SK-N-SH (cell line): ENCODE results near the gene MITD1.

Experiments used
- CTCF ChIP-seq: fragments of 200-600 bp; sonication (generic); IDR thresholded peaks from 2 replicates; pipeline ENCODE4 v1.6.1; 2017; ENCODE audit warnings: antibody characterized with exemption, mild to moderate bottlenecking, moderate library complexity
- PBX3 ChIP-seq: IDR thresholded peaks from 2 replicates; pipeline ENCODE4; 2012
- RAD21 ChIP-seq: IDR thresholded peaks from 2 replicates; pipeline ENCODE4 v1.6.1; 2012; ENCODE audit warnings: mild to moderate bottlenecking, low read length
- USF1 ChIP-seq: IDR thresholded peaks from 2 replicates; pipeline ENCODE4 v1.4.0; 2012; ENCODE audit warnings: low read depth, borderline replicate concordance
- YY1 ChIP-seq: IDR thresholded peaks from 2 replicates; pipeline ENCODE4 v1.4.0; 2012; ENCODE audit warnings: low read depth, mild to moderate bottlenecking

- no peak for TF ChIP-seq CTCF
- no peak for TF ChIP-seq RAD21
- no peak for TF ChIP-seq USF1
- TF ChIP-seq YY1: no peak
- no peak for TF ChIP-seq PBX3
Measured at GRCh38 chr2:99158599-99158998, 22.3 kb downstream of the MITD1 start.
